ENCODE data around the gene ARMC2.

DNA sequence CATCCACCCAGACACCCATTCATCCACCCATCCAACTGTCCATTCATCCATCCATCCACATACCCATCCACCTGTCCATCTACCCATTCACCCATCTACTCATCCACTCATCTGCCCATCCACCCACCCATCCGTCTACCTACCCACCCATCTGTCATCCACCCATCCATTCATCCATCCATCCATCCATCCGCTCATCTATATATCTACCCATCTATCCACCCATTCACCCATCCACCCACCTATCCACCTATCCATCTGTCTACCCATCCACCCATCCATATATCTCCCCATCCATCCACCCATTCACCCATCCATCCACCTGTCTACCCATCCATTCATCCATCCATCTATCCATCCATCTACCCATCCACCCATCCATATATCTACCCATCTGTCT is 30.7 kb downstream of the ARMC2 start:
- TF ChIP-seq POLR2A (IDR thresholded peaks at IDR 0.05), result no peak
- TF ChIP-seq, protein P1, sequence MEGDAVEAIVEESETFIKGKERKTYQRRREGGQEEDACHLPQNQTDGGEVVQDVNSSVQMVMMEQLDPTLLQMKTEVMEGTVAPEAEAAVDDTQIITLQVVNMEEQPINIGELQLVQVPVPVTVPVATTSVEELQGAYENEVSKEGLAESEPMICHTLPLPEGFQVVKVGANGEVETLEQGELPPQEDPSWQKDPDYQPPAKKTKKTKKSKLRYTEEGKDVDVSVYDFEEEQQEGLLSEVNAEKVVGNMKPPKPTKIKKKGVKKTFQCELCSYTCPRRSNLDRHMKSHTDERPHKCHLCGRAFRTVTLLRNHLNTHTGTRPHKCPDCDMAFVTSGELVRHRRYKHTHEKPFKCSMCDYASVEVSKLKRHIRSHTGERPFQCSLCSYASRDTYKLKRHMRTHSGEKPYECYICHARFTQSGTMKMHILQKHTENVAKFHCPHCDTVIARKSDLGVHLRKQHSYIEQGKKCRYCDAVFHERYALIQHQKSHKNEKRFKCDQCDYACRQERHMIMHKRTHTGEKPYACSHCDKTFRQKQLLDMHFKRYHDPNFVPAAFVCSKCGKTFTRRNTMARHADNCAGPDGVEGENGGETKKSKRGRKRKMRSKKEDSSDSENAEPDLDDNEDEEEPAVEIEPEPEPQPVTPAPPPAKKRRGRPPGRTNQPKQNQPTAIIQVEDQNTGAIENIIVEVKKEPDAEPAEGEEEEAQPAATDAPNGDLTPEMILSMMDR (IDR thresholded peaks at IDR 0.05), result no peak

All from esophagus squamous epithelium (tissue), 4 donors.